ENCODE measurements around the gene AXL. TPM values are rescaled to one million over a fixed set of nuclear protein-coding genes. Genes with fewer than 3 reads are reported as not detected.
"Not testable (repeated sequence)": the region's sequence is repeated elsewhere in the genome, so short reads cannot be mapped to it uniquely, and the experiment has no call there.

The AXL gene
- total RNA-seq, 1 donor, result 368 TPM

GRCh38 chr19:41276231-41276630 is 57.2 kb downstream of the AXL start:
- no peak for TF ChIP-seq CTCF (IDR thresholded peaks at IDR 0.05; ENCODE audit: extremely low read depth, low read depth, low read length)
- Histone ChIP-seq H3K27me3 (ENCODE audit: insufficient read depth, low read length) (no peaks in the 10 kb centered on the region), H3K9me3 (ENCODE audit: low read depth, low read length) (no peaks in the 10 kb centered on the region), H3K4me3 (ENCODE audit: insufficient read depth, low read length) (no peak overlapping the region), H4K20me1 (ENCODE audit: insufficient read depth, low read length) (peaks cover 21% of the 10 kb centered on the region), H3K4me2 (ENCODE audit: insufficient read depth, low read length) (no peak overlapping the region), H3K36me3 (ENCODE audit: insufficient read depth, low read length) (peaks cover 96% of the 10 kb centered on the region), H3K79me2 (ENCODE audit: insufficient read depth, low read length) (peaks cover 22% of the 10 kb centered on the region), H2AFZ (ENCODE audit: low read length) (no peak overlapping the region), H3K27ac (ENCODE audit: low read depth, low read length) (peak overlapping the region; percentile 15), H3K4me1 (ENCODE audit: insufficient read depth, low read length) (no peaks in the 10 kb centered on the region)
- no peak for DNase-seq (ENCODE audit: insufficient read length, low spot score, missing footprints)

GRCh38 chr19:41278478-41278877 is 59.5 kb downstream of the AXL start:
- Histone ChIP-seq H3K4me1 (ENCODE audit: insufficient read depth, low read length) (no peaks in the 10 kb centered on the region), H3K9me3 (ENCODE audit: low read depth, low read length) (no peaks in the 10 kb centered on the region), H3K4me3 (ENCODE audit: insufficient read depth, low read length) (no peak overlapping the region), H3K79me2 (ENCODE audit: insufficient read depth, low read length) (peaks cover 10% of the 10 kb centered on the region), H3K36me3 (ENCODE audit: insufficient read depth, low read length) (peaks cover 94% of the 10 kb centered on the region), H3K27me3 (ENCODE audit: insufficient read depth, low read length) (no peaks in the 10 kb centered on the region), H2AFZ (ENCODE audit: low read length) (no peak overlapping the region), H3K27ac (ENCODE audit: low read depth, low read length) (no peak overlapping the region), H3K4me2 (ENCODE audit: insufficient read depth, low read length) (no peak overlapping the region), H4K20me1 (ENCODE audit: insufficient read depth, low read length) (peaks cover 11% of the 10 kb centered on the region)
- no peak for DNase-seq (ENCODE audit: insufficient read length, low spot score, missing footprints)
- TF ChIP-seq CTCF (IDR thresholded peaks at IDR 0.05; ENCODE audit: extremely low read depth, low read depth, low read length), result no peak

- Histone ChIP-seq H4K20me1 (ENCODE audit: insufficient read depth, low read length) (peaks cover 6% of the 10 kb centered on the region), H3K4me3 (ENCODE audit: insufficient read depth, low read length) (no peak overlapping the region), H3K9me3 (ENCODE audit: low read depth, low read length) (no peaks in the 10 kb centered on the region), H3K36me3 (ENCODE audit: insufficient read depth, low read length) (peaks cover 87% of the 10 kb centered on the region), H2AFZ (ENCODE audit: low read length) (no peak overlapping the region), H3K4me2 (ENCODE audit: insufficient read depth, low read length) (no peak overlapping the region), H3K4me1 (ENCODE audit: insufficient read depth, low read length) (no peaks in the 10 kb centered on the region), H3K79me2 (ENCODE audit: insufficient read depth, low read length) (peaks cover 28% of the 10 kb centered on the region), H3K27me3 (ENCODE audit: insufficient read depth, low read length) (no peaks in the 10 kb centered on the region), H3K27ac (ENCODE audit: low read depth, low read length) (no peak overlapping the region)
- DNase-seq (ENCODE audit: insufficient read length, low spot score, missing footprints), result no peak
- no peak for TF ChIP-seq CTCF (IDR thresholded peaks at IDR 0.05; ENCODE audit: extremely low read depth, low read depth, low read length)
These were observed 69.9 kb downstream of the AXL start for GRCh38 chr19:41288673-41289530.

- not testable (repeated sequence) for H3K27ac ChIP-seq (ENCODE audit: low read depth, low read length)
These were observed 70.8 kb downstream of the AXL start for GRCh38 chr19:41289814-41290213.

More at GRCh38 chr19:41289814-41290213, 70.8 kb downstream of the AXL start:
- not testable (repeated sequence) for H3K4me1 ChIP-seq (ENCODE audit: insufficient read depth, low read length); DNase-seq (ENCODE audit: insufficient read length, low spot score, missing footprints); H4K20me1 ChIP-seq (ENCODE audit: insufficient read depth, low read length); H3K9me3 ChIP-seq (ENCODE audit: low read depth, low read length); H3K4me2 ChIP-seq (ENCODE audit: insufficient read depth, low read length); H2AFZ ChIP-seq (ENCODE audit: low read length); H3K27me3 ChIP-seq (ENCODE audit: insufficient read depth, low read length); H3K4me3 ChIP-seq (ENCODE audit: insufficient read depth, low read length)
- Histone ChIP-seq H3K36me3 (ENCODE audit: insufficient read depth, low read length) (peaks cover 89% of the 10 kb centered on the region), H3K79me2 (ENCODE audit: insufficient read depth, low read length) (peaks cover 36% of the 10 kb centered on the region)
